K562 (cell line): Measurements from ENCODE around the gene ADGRD1. TPM values are rescaled to one million over a fixed set of nuclear protein-coding genes. Genes with fewer than 3 reads are reported as not detected.

Experiments
- ATAC-seq: fragments of 200-7000 bp; cut with Tn5 transposase; 3 replicates; pipeline ENCODE4 v1.9.1; 2020; ENCODE audit warnings: moderate library complexity
- BruUV-seq: library from RNA; stranded (reverse); fragments of 400-500 nt; replicated peaks from 2 replicates; lab custom pipeline; 2021; lab: Mats Ljungman, UMichigan
- CTCF ChIA-PET: fragments of 300-600 bp; formaldehyde crosslinking; extraction: SDS; loops from one replicate; lab custom pipeline; 2021; ENCODE audit warnings: low intra/inter-chr PET ratio; lab: Yijun Ruan, JAX
- POLR2A ChIA-PET: fragments of 300-600, 350-650 bp; sonication (Branson Sonifier 250); formaldehyde crosslinking; extraction: SDS; loops from one replicate; lab custom pipeline; 2021; ENCODE audit warnings: antibody characterized with exemption, inconsistent platforms; lab: Yijun Ruan, JAX
- DNase-seq, 4 experiments: peaks; one replicate each; pipeline versions ENCODE4 v3.0.0 to v3.0.0-alpha.2; 2011 to 2018; ENCODE audit warnings: low spot score in 3 of 4, mixed read lengths in 3 of 4; ENCODE audit errors: extremely low read depth in 1 of 4
- FAIRE-seq: peaks from 2 replicates; lab custom pipeline; 2011; peaks lifted over from hg19 to GRCh38; lab: Jason Lieb, UNC
- H2AFZ ChIP-seq: 2 replicates; pipeline ENCODE4 v1.6.0; 2011; ENCODE audit warnings: low read depth, low read length, control low read depth, inconsistent platforms
- H3K27ac ChIP-seq: fragments of 200-600 bp; 3 replicates; pipeline ENCODE4 v1.8.0; 2011; ENCODE audit warnings: low read depth, mild to moderate bottlenecking, control low read depth, inconsistent platforms, low read length, moderate library complexity, mixed read lengths; ENCODE audit errors: extremely low read depth
- H3K27me3 ChIP-seq, 2 experiments: fragments of 300-600 bp in 1 of 2; 2 replicates in 1 of 2; 3 replicates in 1 of 2; pipeline versions ENCODE4 v1.6.0 to v1.8.0; 2011; ENCODE audit warnings: inconsistent platforms in 2 of 2, low read length in 2 of 2, mild to moderate bottlenecking in 1 of 2, mixed read lengths in 1 of 2, moderate library complexity in 1 of 2; ENCODE audit not compliant: control insufficient read depth in 2 of 2, insufficient read depth in 2 of 2
- H3K36me3 ChIP-seq: fragments of 300-600 bp; 3 replicates; pipeline ENCODE4 v1.8.0; 2011; ENCODE audit warnings: mild to moderate bottlenecking, low read length, inconsistent platforms; ENCODE audit not compliant: control insufficient read depth, insufficient read depth
- H3K4me1 ChIP-seq, 2 experiments: fragments of 200-600 bp in 1 of 2; replicated peaks in 1 of 2; 2 replicates in 1 of 2; 3 replicates in 1 of 2; pipeline versions ENCODE4 v1.5.1 to v1.8.0; 2011; ENCODE audit warnings: inconsistent platforms in 2 of 2, low read length in 2 of 2, mild to moderate bottlenecking in 1 of 2, mixed read lengths in 1 of 2, moderate library complexity in 1 of 2; ENCODE audit not compliant: control insufficient read depth in 2 of 2, insufficient read depth in 2 of 2
- H3K4me2 ChIP-seq: 2 replicates; pipeline ENCODE4 v1.6.1; 2011; ENCODE audit warnings: low read length, control low read depth, inconsistent platforms, mixed read lengths; ENCODE audit not compliant: insufficient read depth
- H3K4me3 ChIP-seq: fragments of 200-600 bp; sonication (generic), shearing (Covaris generic); 2 replicates; pipeline ENCODE4 v1.5.1; 2016; ENCODE audit warnings: control low read depth, inconsistent platforms
- H3K79me2 ChIP-seq: fragments of 200-600 bp; 3 replicates; pipeline ENCODE4 v1.8.0; 2011; ENCODE audit warnings: low read length, inconsistent platforms; ENCODE audit not compliant: control insufficient read depth, insufficient read depth
- H3K9ac ChIP-seq, 2 experiments: 2 replicates each; pipeline versions ENCODE4 v1.6.0 to v1.6.1; 2011; ENCODE audit warnings: low read depth in 2 of 2, low read length in 2 of 2, control low read depth in 1 of 2, inconsistent platforms in 1 of 2, mild to moderate bottlenecking in 1 of 2, mixed read lengths in 1 of 2; ENCODE audit not compliant: insufficient read depth in 1 of 2
- H3K9me1 ChIP-seq: one replicate; pipeline ENCODE4 v1.6.0; 2011; ENCODE audit warnings: inconsistent platforms, mild to moderate bottlenecking, low read length, moderate library complexity; ENCODE audit not compliant: control insufficient read depth, insufficient read depth
- H3K9me3 ChIP-seq: replicated peaks from 2 replicates; pipeline ENCODE4 v1.5.1; 2011; ENCODE audit warnings: low read depth, low read length, inconsistent platforms; ENCODE audit not compliant: control insufficient read depth, insufficient read depth
- H4K20me1 ChIP-seq: replicated peaks from 2 replicates; pipeline ENCODE4 v1.6.1; 2011; ENCODE audit warnings: low read length, inconsistent platforms, mixed read lengths; ENCODE audit not compliant: control insufficient read depth, insufficient read depth
- CCNT2 ChIP-seq: IDR thresholded peaks from 2 replicates; pipeline ENCODE4 v1.6.1; 2011; ENCODE audit warnings: borderline replicate concordance, low read depth, mild to moderate bottlenecking, moderate library complexity, mixed read lengths, low read length; ENCODE audit not compliant: insufficient read length; ENCODE audit errors: extremely low read depth
- CHAMP1 ChIP-seq: fragments of 450-650 bp; IDR thresholded peaks from 2 replicates; pipeline ENCODE4 v1.6.1; 2016; ENCODE audit warnings: mild to moderate bottlenecking
- DLX4 ChIP-seq: fragments of 250-450 bp; sonication (Bioruptor Pico); IDR thresholded peaks from 2 replicates; pipeline ENCODE4 v1.6.1; 2021; ENCODE audit warnings: mild to moderate bottlenecking
- ELF1 ChIP-seq: fragments of 200-800 bp; sonication (Bioruptor generic); IDR thresholded peaks from 2 replicates; pipeline ENCODE4 v1.6.1; 2016; ENCODE audit warnings: missing genetic modification characterization, missing compliant biosample characterization
- HDAC2 ChIP-seq: fragments of 450-650 bp; IDR thresholded peaks from 2 replicates; pipeline ENCODE4 v1.6.1; 2016; ENCODE audit warnings: mild to moderate bottlenecking
- MEF2D ChIP-seq: conservative IDR thresholded peaks from 2 replicates; pipeline ENCODE4 v1.6.1; 2016; ENCODE audit warnings: low read depth, missing genetic modification characterization, missing compliant biosample characterization
- NFE2 ChIP-seq: IDR thresholded peaks from 2 replicates; pipeline ENCODE4 v1.6.1; 2014; ENCODE audit warnings: antibody characterized with exemption, low read depth
- NFYB ChIP-seq: IDR thresholded peaks from 2 replicates; pipeline ENCODE4 v1.6.1; 2011; ENCODE audit warnings: mild to moderate bottlenecking, moderate library complexity; ENCODE audit not compliant: insufficient read length; ENCODE audit errors: extremely low read depth
- PHF8 ChIP-seq: fragments of 200-600 bp; sonication (generic); IDR thresholded peaks from 2 replicates; pipeline ENCODE4 v1.6.1; 2012; ENCODE audit warnings: mixed run types, mild to moderate bottlenecking, inconsistent platforms, low read length, moderate library complexity, borderline replicate concordance
- SREBF2 ChIP-seq: sonication (generic); formaldehyde crosslinking; IDR thresholded peaks from 2 replicates; pipeline ENCODE4 v1.4.0; 2020; ENCODE audit warnings: mild to moderate bottlenecking, missing genetic modification reagents
- U2AF1 ChIP-seq: fragments of 200-400 bp; formaldehyde crosslinking; optimal IDR thresholded peaks from 2 replicates; pipeline ENCODE3; 2017; ENCODE audit warnings: mild to moderate bottlenecking, low read depth, low read length, moderate library complexity
- ZNF143 ChIP-seq: sonication (generic); formaldehyde crosslinking; IDR thresholded peaks from 2 replicates; pipeline ENCODE4 v1.9.0; 2022; ENCODE audit warnings: mild to moderate bottlenecking, missing genetic modification reagents
- ZNF184 ChIP-seq: sonication (generic); formaldehyde crosslinking; IDR thresholded peaks from 2 replicates; pipeline ENCODE4 v1.5.0; 2020; ENCODE audit warnings: missing genetic modification reagents
- ZNF408 ChIP-seq: fragments of 250-450 bp; sonication (Bioruptor Pico); IDR thresholded peaks from 2 replicates; pipeline ENCODE4 v1.4.0; 2020; ENCODE audit warnings: low read depth, mild to moderate bottlenecking, moderate library complexity
- ZNF444 ChIP-seq: fragments of 250-450 bp; sonication (Bioruptor Pico); IDR thresholded peaks from 2 replicates; pipeline ENCODE4 v1.4.0; 2020; ENCODE audit warnings: mild to moderate bottlenecking, moderate library complexity
- ZSCAN32 ChIP-seq: fragments of 450-650 bp; formaldehyde crosslinking; IDR thresholded peaks from 2 replicates; pipeline ENCODE4 v1.4.0; 2020; ENCODE audit warnings: mild to moderate bottlenecking, moderate library complexity
- whole genome bisulfite sequencing: fragments of 100-300 bp; shearing (Covaris generic); methylation state at CpG from one replicate; pipeline ENCODE4 v1.1.6; 2016; ENCODE audit warnings: low coverage, mixed read lengths; ENCODE audit not compliant: insufficient coverage; ENCODE audit errors: missing lambda C conversion rate; 5-methylcytosine and 5-hydroxymethylcytosine counted together
- in situ Hi-C: fragments of 300-500 bp; cut with MboI; formaldehyde crosslinking; loops from 4 replicates; pipeline ENCODE4 v1.15.0; 2018; ENCODE audit warnings: inconsistent platforms, mixed read lengths
- intact Hi-C: fragments of 100-400 bp; cut with micrococcal nuclease; formaldehyde crosslinking; loops from 2 replicates; pipeline ENCODE4 v1.14.2; 2022
- polyA plus RNA-seq, 8 experiments: library from polyadenylated mRNA; depleted of rRNA in 4 of 8; stranded (reverse) in 5 of 8; unstranded in 3 of 8; fragments of >200 nt; fragmentation: Nextera tagmentation in 2 of 8; fragmentation: Illumina TruSeq in 1 of 8; extraction: Ambion mirVana in 2 of 8; extraction: Trizol in 1 of 8; gene quantifications; 2 replicates each; pipeline versions ENCODE4 v1.2.1 to v1.2.3, GENCODE V29; 2011 to 2014; ENCODE audit warnings: inconsistent platforms in 1 of 8, missing spikeins in 1 of 8
- total RNA-seq, 7 experiments: library from RNA; depleted of rRNA in 6 of 7; stranded (reverse); fragments of >200 nt in 6 of 7; fragmentation: Illumina TruSeq in 2 of 7; extraction: Trizol in 2 of 7; gene quantifications; 2 replicates each; pipeline versions ENCODE4 v1.2.1 to v1.2.3, GENCODE V29; 2011 to 2021; ENCODE audit warnings: low replicate concordance in 1 of 7

Gene ADGRD1
- total and polyA plus RNA-seq, 9 of the 15 experiments (the other 6 are each of a cell fraction or from before 2014, with no cell fraction given) = 1.7 to 11.7 (median 3.3) TPM

GRCh38 chr12:130984183-130985058 is 30.7 kb downstream of the ADGRD1 start (continued):
- TF ChIP-seq NFYB (no peak), PHF8 (no peak), ZNF184 (CRISPR knock-in tag) (no peak), HDAC2 (no peak), ZNF143 (CRISPR knock-in tag) (no peak)

- Histone ChIP-seq H4K20me1 (no peaks in the 10 kb centered on the region), H3K4me1 (no peaks in the 10 kb centered on the region; a peak in 1 of 5 replicates), H3K9me1 (no peaks in the 10 kb centered on the region), H3K79me2 (no peaks in the 10 kb centered on the region), H3K9ac (no peak overlapping the region), H3K36me3 (no peaks in the 10 kb centered on the region), H3K4me2 (no peak overlapping the region), H2AFZ (no peak overlapping the region), H3K27me3 (peaks cover 10 to 43% of the 10 kb centered on the region in 2 experiments; a peak in 4 of 5 replicates), H3K4me3 (no peak overlapping the region), H3K9me3 (no peaks in the 10 kb centered on the region), H3K27ac (no peak overlapping the region)
- POLR2A ChIA-PET = no interaction called here
- no TSS peak for BruUV-seq
- DNase-seq (no peak), ATAC-seq (no peak), FAIRE-seq (no peak)
- CTCF ChIA-PET = interaction anchor here (0.6 kb wide), 1 partner anchor 423 kb away, joined by 4 read pairs; no protein-coding TSS in a partner anchor
- intact Hi-C loops (no loop called here), in situ Hi-C loops (no loop called here)
- WGBS = 11% methylated on average over 22 of the region's 22 CpGs
- TF ChIP-seq U2AF1 (no peak), NFE2 (no peak), CHAMP1 (no peak), DLX4 (CRISPR knock-in tag) (no peak), ELF1 (tag) (no peak), ZNF408 (no peak), MEF2D (tag) (no peak), ZNF444 (CRISPR knock-in tag) (no peak), SREBF2 (CRISPR knock-in tag) (no peak), CCNT2 (no peak), ZSCAN32 (CRISPR knock-in tag) (no peak)
These were observed 33.6 kb downstream of the ADGRD1 start for GRCh38 chr12:130987151-130987931.
